GM12878 (cell line): Measurements from ENCODE around the gene ACADVL. TPM values are rescaled to one million over a fixed set of nuclear protein-coding genes. Genes with fewer than 3 reads are reported as not detected.
A peak's percentile ranks its signal among the peaks of the same experiment; 100 is the strongest.

Experiments used
- ATAC-seq: fragments of 200-7000 bp; cut with Tn5 transposase; 3 replicates; pipeline ENCODE4 v1.9.1; 2020; ENCODE audit warnings: mild to moderate bottlenecking, moderate library complexity
- BruUV-seq: library from RNA; stranded (reverse); fragments of 400-500 nt; replicated peaks from 2 replicates; lab custom pipeline; 2021; lab: Mats Ljungman, UMichigan
- CTCF ChIA-PET: fragments of 300-600 bp; sonication (Branson Sonifier 250); formaldehyde crosslinking; extraction: SDS; loops from one replicate; lab custom pipeline; 2021; ENCODE audit warnings: inconsistent platforms; lab: Yijun Ruan, JAX
- POLR2A ChIA-PET: fragments of 350-600 bp; formaldehyde crosslinking; extraction: SDS; loops from one replicate; lab custom pipeline; 2021; ENCODE audit warnings: inconsistent platforms; lab: Charles Lee
- RAD21 ChIA-PET: fragments of 300-600 bp; sonication (Branson Sonifier 250); formaldehyde crosslinking; loops from one replicate; lab custom pipeline; 2023; ENCODE audit warnings: antibody characterized with exemption; ENCODE audit not compliant: unreplicated experiment; lab: Charles Lee
- SMC1A ChIA-PET: fragments of 300-600 bp; sonication (Branson Sonifier 250); formaldehyde crosslinking; loops from one replicate; lab custom pipeline; 2023; ENCODE audit not compliant: unreplicated experiment, uncharacterized antibody; lab: Charles Lee
- DNase-seq: peaks from one replicate; pipeline ENCODE4 v3.0.0-alpha.2; 2011; ENCODE audit warnings: low read depth, low spot score
- FAIRE-seq: peaks from 3 replicates; lab custom pipeline; 2011; peaks lifted over from hg19 to GRCh38; lab: Jason Lieb, UNC
- H2AFZ ChIP-seq: 2 replicates; pipeline ENCODE4 v1.6.0; 2011; ENCODE audit warnings: low read depth, low read length, control low read depth; ENCODE audit not compliant: control insufficient read depth
- H3K27ac ChIP-seq: 2 replicates; pipeline ENCODE4 v1.5.1; 2011; ENCODE audit warnings: control low read depth; ENCODE audit not compliant: control insufficient read depth, insufficient read depth
- H3K27me3 ChIP-seq, 2 experiments: replicated peaks in 1 of 2; 2 replicates each; pipeline versions ENCODE4 v1.6.0 to v1.6.1; 2011; ENCODE audit warnings: low read length in 1 of 2; ENCODE audit not compliant: control insufficient read depth in 2 of 2, insufficient read depth in 2 of 2
- H3K36me3 ChIP-seq, 2 experiments: 2 replicates each; pipeline ENCODE4 v1.5.1; 2011; ENCODE audit warnings: low read length in 1 of 2; ENCODE audit not compliant: control insufficient read depth in 2 of 2, insufficient read depth in 2 of 2
- H3K4me1 ChIP-seq: 2 replicates; pipeline ENCODE4 v1.6.1; 2011; ENCODE audit warnings: mild to moderate bottlenecking, low read length, moderate library complexity, mixed read lengths; ENCODE audit not compliant: control insufficient read depth, insufficient read depth
- H3K4me2 ChIP-seq: 2 replicates; pipeline ENCODE4 v1.6.0; 2011; ENCODE audit warnings: control low read depth; ENCODE audit not compliant: control insufficient read depth, insufficient read depth
- H3K4me3 ChIP-seq: fragments of 200-600 bp; sonication (generic); 2 replicates; pipeline ENCODE4 v1.5.1; 2016
- H3K79me2 ChIP-seq: 2 replicates; pipeline ENCODE4 v1.6.0; 2011; ENCODE audit warnings: low read length; ENCODE audit not compliant: control insufficient read depth, insufficient read depth
- H3K9ac ChIP-seq: 2 replicates; pipeline ENCODE4 v1.8.0; 2011; ENCODE audit warnings: low read length, control low read depth, mixed read lengths; ENCODE audit not compliant: control insufficient read depth, insufficient read depth
- H3K9me3 ChIP-seq: replicated peaks from 3 replicates; pipeline ENCODE4 v1.5.1; 2011; ENCODE audit warnings: mild to moderate bottlenecking, low read length; ENCODE audit not compliant: control insufficient read depth, insufficient read depth
- H4K20me1 ChIP-seq: 2 replicates; pipeline ENCODE4 v1.6.0; 2011; ENCODE audit not compliant: control insufficient read depth, insufficient read depth
- ASH2L ChIP-seq: fragments of 300-600, 200-600 bp; sonication (generic); IDR thresholded peaks from 2 replicates; pipeline ENCODE4 v1.6.1; 2017; ENCODE audit warnings: low read depth, mild to moderate bottlenecking, borderline replicate concordance
- BHLHE40 ChIP-seq, 2 experiments: fragments of 450-650 bp in 1 of 2; IDR thresholded peaks; 2 replicates each; pipeline ENCODE4 v1.6.1; 2011 to 2017; ENCODE audit warnings: low read depth in 2 of 2, borderline replicate concordance in 1 of 2, improper control_type of control experiment in 1 of 2, low read length in 1 of 2, mild to moderate bottlenecking in 1 of 2
- EGR1 ChIP-seq, 2 experiments: IDR thresholded peaks; 1 replicate in 1 of 2; 2 replicates in 1 of 2; pipeline ENCODE4 v1.6.1; 2011 to 2012; ENCODE audit warnings: low read depth in 2 of 2, low read length in 2 of 2, borderline replicate concordance in 1 of 2, mild to moderate bottlenecking in 1 of 2, moderate library complexity in 1 of 2
- HDAC6 ChIP-seq: fragments of 200-600 bp; sonication (generic); IDR thresholded peaks from one replicate; pipeline ENCODE4 v1.8.0; 2017; ENCODE audit warnings: antibody characterized with exemption; ENCODE audit not compliant: unreplicated experiment
- HSF1 ChIP-seq: fragments of 150-350 bp; IDR thresholded peaks from 2 replicates; pipeline ENCODE4 v1.6.1; 2014; ENCODE audit warnings: mild to moderate bottlenecking, low read depth, low read length
- MYC ChIP-seq: IDR thresholded peaks from 2 replicates; pipeline ENCODE4 v1.6.1; 2011; ENCODE audit warnings: mild to moderate bottlenecking, low read length, moderate library complexity, inconsistent platforms; ENCODE audit not compliant: insufficient read depth, insufficient replicate concordance, insufficient read length, severe bottlenecking
- RELB ChIP-seq: fragments of 450-650 bp; IDR thresholded peaks from 2 replicates; pipeline ENCODE4 v1.6.1; 2017; ENCODE audit warnings: low read depth, mild to moderate bottlenecking, moderate library complexity
- SRF ChIP-seq, 2 experiments: IDR thresholded peaks; 2 replicates each; pipeline ENCODE4 v1.6.1; 2011; ENCODE audit warnings: low read depth in 2 of 2, low read length in 2 of 2, mild to moderate bottlenecking in 1 of 2, moderate library complexity in 1 of 2
- TCF12 ChIP-seq: IDR thresholded peaks from 2 replicates; pipeline ENCODE4 v1.6.1; 2011; ENCODE audit warnings: low read depth, mild to moderate bottlenecking, low read length
- WGBS: methylation state at CpG from one replicate; pipeline ENCODE4 v1.1.6; 2016; ENCODE audit warnings: low lambda C conversion rate; ENCODE audit not compliant: insufficient replicate concordance, insufficient coverage; ENCODE audit errors: missing lambda C conversion rate; 5-methylcytosine and 5-hydroxymethylcytosine counted together
- in situ Hi-C: fragments of 300-500 bp; cut with MboI; formaldehyde crosslinking; loops from 9 replicates; pipeline ENCODE4 v1.14.3; 2018; ENCODE audit warnings: mixed read lengths
- intact Hi-C: fragments of 100-400 bp; cut with micrococcal nuclease; formaldehyde crosslinking; loops from one replicate; pipeline ENCODE4 v1.14.2; 2022; ENCODE audit not compliant: unreplicated experiment
- polyA plus RNA-seq, 11 experiments: library from polyadenylated mRNA; depleted of rRNA in 4 of 11; unstranded in 6 of 11; stranded (reverse) in 5 of 11; fragments of >200 nt; fragmentation: Nextera tagmentation in 4 of 11; fragmentation: Illumina TruSeq in 1 of 11; extraction: Ambion mirVana in 4 of 11; extraction: Trizol in 1 of 11; gene quantifications; 1 replicate in 1 of 11; 2 replicates in 10 of 11; pipeline versions ENCODE4 v1.2.1 to v1.2.3, GENCODE V29; 2011 to 2016; ENCODE audit warnings: inconsistent platforms in 2 of 11, missing spikeins in 2 of 11, low read depth in 1 of 11
- total RNA-seq, 4 experiments: library from RNA; depleted of rRNA in 3 of 4; stranded (reverse); fragments of >200 nt in 3 of 4; fragmentation: Illumina TruSeq in 1 of 4; extraction: Trizol in 1 of 4; gene quantifications; 2 replicates each; pipeline versions ENCODE4 v1.2.1 to v1.2.3, GENCODE V29; 2013 to 2021
- TF ChIP-seq, protein P1 (sequence below): fragments of 450-650 bp; IDR thresholded peaks from 2 replicates; pipeline ENCODE4 v1.6.1; 2018; ENCODE audit warnings: mild to moderate bottlenecking, low read depth, moderate library complexity; ENCODE audit not compliant: partially characterized antibody
- TF ChIP-seq, protein P2 (sequence below): fragments of 450-650 bp; IDR thresholded peaks from 2 replicates; pipeline ENCODE4 v1.6.1; 2017; ENCODE audit warnings: mild to moderate bottlenecking, low read depth, inconsistent platforms; ENCODE audit not compliant: poor library complexity, severe bottlenecking

Gene ACADVL
- total and polyA plus RNA-seq, 10 of the 15 experiments (the other 5 are each of a cell fraction or from before 2014, with no cell fraction given): 25.4 to 232 (median 180) TPM

GRCh38 chr17:7234083-7234951, 14.6 kb downstream of the ACADVL start, which contains the start of gene DVL2:
DVL2 (minus strand) TSS chr17:7234517; CDS start chr17:7234262, 255 bp downstream.
- Histone ChIP-seq H3K9me3 (no peaks in the 10 kb centered on the region), H3K79me2 (peaks cover 58% of the 10 kb centered on the region), H2AFZ (peak within 1 kb of the TSS; percentile 74), H3K9ac (peak within 1 kb of the TSS; percentile 95), H3K4me1 (peaks cover 20% of the 10 kb centered on the region), H3K27ac (peak within 1 kb of the TSS; percentile 86), H4K20me1 (no peaks in the 10 kb centered on the region), H3K4me3 (peak within 1 kb of the TSS; percentile 84), H3K36me3 (peaks cover 12 to 21% of the 10 kb centered on the region in 2 experiments), H3K27me3 (no peaks in the 10 kb centered on the region), H3K4me2 (peak within 1 kb of the TSS; percentile 91)
- BruUV-seq: no TSS peak
- DNase-seq: peak; percentile 79
- SMC1A ChIA-PET: interaction anchor here (1.0 to 2.1 kb wide), 4 partner anchors 9 to 15 kb away, joined by 3 to 13 read pairs (median 4); partner anchors contain the start of genes ACADVL, DLG4 and GABARAP
- ATAC-seq: peak; percentile 63
- RAD21 ChIA-PET: interaction anchor here (1.4 to 2.3 kb wide), 3 partner anchors 13 to 189 kb away, joined by 3 to 10 read pairs (median 4); no protein-coding TSS in a partner anchor
- peak; percentile 98 for FAIRE-seq
- POLR2A ChIA-PET: interaction anchor here (0.6 to 5.1 kb wide), 5 partner anchors 8 to 76 kb away, joined by 4 to 60 read pairs (median 7); partner anchors contain the start of genes ACADVL, DLG4 and GABARAP
- in situ Hi-C loops (no loop called here), intact Hi-C loops (no loop called here)
- CTCF ChIA-PET: interaction anchor here (1.6 to 6.6 kb wide), 2 partner anchors 14 to 62 kb away, joined by 4 to 50 read pairs; partner anchors contain the start of genes ACADVL and DLG4
- under 1% methylated on average over 50 of the region's 72 CpGs for WGBS
- no peak for TF ChIP-seq ASH2L
- TF ChIP-seq, protein P1, sequence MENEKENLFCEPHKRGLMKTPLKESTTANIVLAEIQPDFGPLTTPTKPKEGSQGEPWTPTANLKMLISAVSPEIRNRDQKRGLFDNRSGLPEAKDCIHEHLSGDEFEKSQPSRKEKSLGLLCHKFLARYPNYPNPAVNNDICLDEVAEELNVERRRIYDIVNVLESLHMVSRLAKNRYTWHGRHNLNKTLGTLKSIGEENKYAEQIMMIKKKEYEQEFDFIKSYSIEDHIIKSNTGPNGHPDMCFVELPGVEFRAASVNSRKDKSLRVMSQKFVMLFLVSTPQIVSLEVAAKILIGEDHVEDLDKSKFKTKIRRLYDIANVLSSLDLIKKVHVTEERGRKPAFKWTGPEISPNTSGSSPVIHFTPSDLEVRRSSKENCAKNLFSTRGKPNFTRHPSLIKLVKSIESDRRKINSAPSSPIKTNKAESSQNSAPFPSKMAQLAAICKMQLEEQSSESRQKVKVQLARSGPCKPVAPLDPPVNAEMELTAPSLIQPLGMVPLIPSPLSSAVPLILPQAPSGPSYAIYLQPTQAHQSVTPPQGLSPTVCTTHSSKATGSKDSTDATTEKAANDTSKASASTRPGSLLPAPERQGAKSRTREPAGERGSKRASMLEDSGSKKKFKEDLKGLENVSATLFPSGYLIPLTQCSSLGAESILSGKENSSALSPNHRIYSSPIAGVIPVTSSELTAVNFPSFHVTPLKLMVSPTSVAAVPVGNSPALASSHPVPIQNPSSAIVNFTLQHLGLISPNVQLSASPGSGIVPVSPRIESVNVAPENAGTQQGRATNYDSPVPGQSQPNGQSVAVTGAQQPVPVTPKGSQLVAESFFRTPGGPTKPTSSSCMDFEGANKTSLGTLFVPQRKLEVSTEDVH: no peak
- no peak for TF ChIP-seq HDAC6
- TF ChIP-seq EGR1 (IDR thresholded peaks at IDR 0.05; ENCODE audit: borderline replicate concordance in 1 of 2, low read depth in 2 of 2, low read length in 2 of 2): peak; percentile 74 to 78
- TF ChIP-seq SRF (IDR thresholded peaks at IDR 0.05; ENCODE audit: low read depth in 2 of 2, low read length in 2 of 2): 0 out of 4 replicates have a peak, but pooled peaks of 1 of the 2 experiments have one; percentile 4
- TF ChIP-seq RELB: peak; percentile 86
- peak; percentile 49 for TF ChIP-seq MYC
- TF ChIP-seq HSF1: no peak
- TF ChIP-seq, protein P2, sequence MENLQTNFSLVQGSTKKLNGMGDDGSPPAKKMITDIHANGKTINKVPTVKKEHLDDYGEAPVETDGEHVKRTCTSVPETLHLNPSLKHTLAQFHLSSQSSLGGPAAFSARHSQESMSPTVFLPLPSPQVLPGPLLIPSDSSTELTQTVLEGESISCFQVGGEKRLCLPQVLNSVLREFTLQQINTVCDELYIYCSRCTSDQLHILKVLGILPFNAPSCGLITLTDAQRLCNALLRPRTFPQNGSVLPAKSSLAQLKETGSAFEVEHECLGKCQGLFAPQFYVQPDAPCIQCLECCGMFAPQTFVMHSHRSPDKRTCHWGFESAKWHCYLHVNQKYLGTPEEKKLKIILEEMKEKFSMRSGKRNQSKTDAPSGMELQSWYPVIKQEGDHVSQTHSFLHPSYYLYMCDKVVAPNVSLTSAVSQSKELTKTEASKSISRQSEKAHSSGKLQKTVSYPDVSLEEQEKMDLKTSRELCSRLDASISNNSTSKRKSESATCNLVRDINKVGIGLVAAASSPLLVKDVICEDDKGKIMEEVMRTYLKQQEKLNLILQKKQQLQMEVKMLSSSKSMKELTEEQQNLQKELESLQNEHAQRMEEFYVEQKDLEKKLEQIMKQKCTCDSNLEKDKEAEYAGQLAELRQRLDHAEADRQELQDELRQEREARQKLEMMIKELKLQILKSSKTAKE: no peak
- TF ChIP-seq TCF12: peak; percentile 41; the same call in 1 of the 2 replicates
- peak; percentile 96 to 100 for TF ChIP-seq BHLHE40 (IDR thresholded peaks at IDR 0.05; ENCODE audit: borderline replicate concordance in 1 of 2, low read depth in 2 of 2, low read length in 1 of 2)
